Brain microvascular endothelial cell (primary cell): Measurements from ENCODE around the gene GPR62.

Source experiments
- DNase-seq: peaks from one replicate; pipeline ENCODE4 v3.0.0-alpha.2; 2020
- H3K27ac ChIP-seq: fragments of 250-450 bp; sonication (Bioruptor Pico); 2 replicates; pipeline ENCODE4 v1.5.1; 2020; ENCODE audit warnings: mild to moderate bottlenecking, moderate library complexity
- H3K27me3 ChIP-seq: fragments of 250-450 bp; sonication (Bioruptor Pico); replicated peaks from 2 replicates; pipeline ENCODE4 v1.5.1; 2020; ENCODE audit warnings: mild to moderate bottlenecking
- H3K36me3 ChIP-seq: fragments of 250-450 bp; sonication (Bioruptor Pico); replicated peaks from 2 replicates; pipeline ENCODE4 v1.5.1; 2020; ENCODE audit warnings: mild to moderate bottlenecking
- H3K4me3 ChIP-seq: 2 replicates; pipeline ENCODE4 v1.5.1; 2011; ENCODE audit warnings: low read depth, mild to moderate bottlenecking, control low read depth, low read length, moderate library complexity
- CTCF ChIP-seq: IDR thresholded peaks from 2 replicates; pipeline ENCODE4 v1.5.1; 2011; ENCODE audit warnings: low read depth, mild to moderate bottlenecking, moderate library complexity, low read length, control low read depth, inconsistent platforms; ENCODE audit errors: missing control alignments
- in situ Hi-C: cut with HindIII; loops from 2 replicates; pipeline ENCODE4 v1.10.0; 2017; ENCODE audit warnings: low sequenced_read_pairs, low pct_ligation_motif_present

Gene GPR62

GRCh38 chr3:51937611-51938450 is 17.4 kb upstream of the GPR62 start:
- TF ChIP-seq CTCF = no peak
- Histone ChIP-seq H3K27ac (no peak overlapping the region), H3K4me3 (no peak overlapping the region), H3K27me3 (no peaks in the 10 kb centered on the region), H3K36me3 (peaks cover 38% of the 10 kb centered on the region)
- in situ Hi-C loops = no loop called here
- DNase-seq = no peak

- no peak overlapping the region for H3K4me3 ChIP-seq
- in situ Hi-C loops = no loop called here
- H3K36me3 ChIP-seq = peaks cover 34% of the 10 kb centered on the region
- no peaks in the 10 kb centered on the region for H3K27me3 ChIP-seq
- DNase-seq = no peak
- no peak overlapping the region for H3K27ac ChIP-seq
- no peak for TF ChIP-seq CTCF
Observed at GRCh38 chr3:51938780-51939425, 16.3 kb upstream of the GPR62 start.

DNA sequence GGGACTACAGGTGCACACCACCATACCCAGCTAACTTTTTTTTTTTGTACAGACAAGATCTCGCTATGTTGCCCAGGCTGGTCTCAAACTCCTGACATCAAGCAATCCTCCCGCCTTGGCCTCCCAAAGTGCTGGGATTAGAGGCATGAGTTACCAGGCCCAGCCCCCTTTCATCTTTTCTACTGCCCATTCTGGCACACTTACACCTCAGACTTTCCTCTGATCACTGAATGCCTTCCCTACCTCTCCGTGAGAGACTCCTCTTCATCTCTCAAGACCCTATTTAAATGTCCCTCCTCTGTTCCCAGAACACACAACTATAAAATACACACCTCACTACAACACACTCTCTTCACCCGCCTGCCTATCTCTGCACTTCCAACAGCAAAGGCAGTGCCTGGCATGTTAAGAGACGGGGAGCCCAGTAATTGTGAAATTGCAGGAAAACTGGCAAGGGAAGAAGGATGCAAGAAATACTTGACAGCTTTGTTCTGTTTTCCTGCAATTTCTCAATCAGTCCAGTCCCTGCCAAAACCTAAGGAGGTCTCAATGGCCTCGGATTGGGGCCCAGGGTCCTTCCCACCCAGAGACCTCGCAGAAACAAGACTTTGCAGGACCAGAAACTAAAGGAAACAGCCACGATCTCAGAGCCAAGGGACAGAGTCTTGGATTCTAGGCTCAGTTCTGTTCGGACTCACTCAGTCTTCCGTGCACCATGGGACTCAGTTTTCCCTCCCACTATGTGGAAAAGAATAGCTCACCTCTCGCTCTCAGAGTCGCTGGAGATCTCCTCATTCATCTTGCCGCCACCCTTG is 14.3 kb upstream of the GPR62 start:
- no peaks in the 10 kb centered on the region for H3K27me3 ChIP-seq
- in situ Hi-C loops = no loop called here
- TF ChIP-seq CTCF = no peak
- H3K36me3 ChIP-seq = peaks cover 17% of the 10 kb centered on the region
- DNase-seq = no peak
- H3K4me3 ChIP-seq = peak overlapping the region; percentile 86
- no peak overlapping the region for H3K27ac ChIP-seq

- H3K27me3 ChIP-seq = no peaks in the 10 kb centered on the region
- in situ Hi-C loops = no loop called here
- H3K4me3 ChIP-seq = peak overlapping the region; percentile 86
- DNase-seq = no peak
- no peak overlapping the region for H3K27ac ChIP-seq
- no peak for TF ChIP-seq CTCF
- peaks cover 14% of the 10 kb centered on the region for H3K36me3 ChIP-seq
Observed at GRCh38 chr3:51941463-51941797, 13.8 kb upstream of the GPR62 start.

- in situ Hi-C loops = no loop called here
- TF ChIP-seq CTCF = peak; percentile 99
- peaks cover 8% of the 10 kb centered on the region for H3K36me3 ChIP-seq
- H3K27ac ChIP-seq = peak within 1 kb of the TSS; percentile 66
- peak; percentile 100 for DNase-seq
- H3K27me3 ChIP-seq = no peaks in the 10 kb centered on the region
- peak within 1 kb of the TSS; percentile 86 for H3K4me3 ChIP-seq
Observed at GRCh38 chr3:51941798-51942602, 13.2 kb upstream of the GPR62 start, which contains the start of the genes PARP3 and RRP9. PARP3 (plus strand) TSS chr3:51942363; CDS start chr3:51943356, 993 bp downstream. RRP9 (minus strand) TSS chr3:51941904; CDS start chr3:51941867, 37 bp downstream.
